Cardiac septum (tissue), 1 donor: Measurements from ENCODE around the gene ZMIZ1. TPM values are rescaled to one million over a fixed set of nuclear protein-coding genes. Genes with fewer than 3 reads are reported as not detected.

Source experiments
- DNase-seq: peaks from one replicate; pipeline ENCODE4 v3.0.0-alpha.2; 2020; ENCODE audit warnings: low spot score
- intact Hi-C: fragments of 100-400 bp; cut with DNase I; formaldehyde crosslinking; loops from one replicate; pipeline ENCODE4 v1.14.0; 2022
- total RNA-seq: library from RNA; stranded (reverse); fragmentation: NEBNext Ultra II Directional; extraction: Animal tissue kit (Norgen Biotek cat#: 25700); gene quantifications from one replicate; pipeline ENCODE4 v1.2.1, GENCODE V29; 2021
- donor health status: DM: no; HTN: no; CAD: no.

The ZMIZ1 gene
- total RNA-seq, 1 donor from 2014 or later: 40.7 TPM

GRCh38 chr10:79223091-79224048 lies 154.6 kb downstream of the ZMIZ1 start:
- intact Hi-C loops: loop anchor here (1.0 to 5.0 kb wide), 3 partner anchors 19 to 124 kb away; partner anchors contain the start of gene PPIF
- peak; percentile 89 for DNase-seq

DNA sequence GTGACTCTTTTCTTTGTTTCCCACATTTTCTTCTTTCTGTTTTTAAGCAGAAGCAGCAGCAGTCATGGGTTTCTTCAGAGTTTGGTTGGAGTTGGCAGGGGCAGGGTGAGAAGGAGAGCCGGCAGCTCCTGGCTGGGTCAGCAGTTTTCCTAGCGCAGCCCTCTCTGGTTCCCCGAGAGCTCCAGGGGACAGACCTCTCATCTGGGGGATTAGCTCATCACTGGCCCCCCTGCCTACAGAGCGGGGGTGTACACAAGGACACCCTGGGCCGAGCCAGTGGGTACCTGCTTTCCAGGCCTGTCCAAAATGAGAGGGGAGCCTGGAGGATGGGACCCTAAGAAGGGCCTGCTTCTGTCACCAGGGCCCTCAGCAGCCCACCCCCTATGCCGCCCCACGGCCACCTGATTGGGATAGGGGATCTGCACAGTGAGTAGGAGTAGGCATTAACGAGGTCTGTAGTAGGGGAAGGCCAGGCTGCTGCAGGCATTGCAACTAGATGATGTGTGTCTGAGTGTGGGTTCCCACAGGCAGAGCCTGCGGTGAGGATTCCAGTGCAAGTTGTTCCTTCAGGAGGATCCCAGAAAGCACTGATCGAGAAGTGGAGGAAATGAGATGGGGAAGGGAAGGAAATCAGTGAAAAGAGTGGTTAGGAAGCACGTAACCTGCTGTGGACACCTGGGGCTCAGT lies 155.6 kb downstream of the ZMIZ1 start:
- no peak for DNase-seq
- intact Hi-C loops: loop anchor here (5.0 kb wide), 1 partner anchor 123 kb away; the partner anchor contains the start of gene PPIF

GRCh38 chr10:79224992-79225391 lies 156.2 kb downstream of the ZMIZ1 start:
- intact Hi-C loops: loop anchor here (5.0 kb wide), 1 partner anchor 122 kb away; the partner anchor contains the start of gene PPIF
- DNase-seq: no peak

GRCh38 chr10:79226391-79227245 lies 157.9 kb downstream of the ZMIZ1 start:
- no peak for DNase-seq
- intact Hi-C loops: no loop called here

DNA sequence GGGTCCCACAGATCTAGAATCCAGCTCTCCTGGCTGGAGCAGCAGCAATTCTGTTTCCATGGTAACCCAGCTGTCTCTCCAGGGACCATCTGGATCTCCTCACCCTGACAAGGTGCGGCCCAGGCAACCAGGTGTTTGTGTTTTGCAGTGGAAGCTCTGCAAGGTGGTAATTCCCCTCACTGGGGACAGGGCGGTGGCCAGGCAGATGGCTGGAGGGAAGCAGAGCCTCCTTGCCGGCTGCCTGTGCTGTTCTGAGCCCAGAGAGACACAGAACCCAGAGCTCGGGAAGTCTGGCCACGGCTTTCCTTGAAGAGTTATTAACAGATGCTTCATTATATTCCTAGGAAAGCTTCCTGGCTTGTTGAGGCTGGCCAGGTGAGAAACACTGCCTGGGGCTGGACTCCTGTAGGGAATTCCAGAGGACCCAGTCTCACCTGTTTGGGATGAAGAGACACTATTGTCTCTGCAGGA lies 160.3 kb downstream of the ZMIZ1 start:
- DNase-seq: no peak
- intact Hi-C loops: no loop called here

- intact Hi-C loops: no loop called here
- no peak for DNase-seq
Observed at GRCh38 chr10:79229830-79230327, 161.1 kb downstream of the ZMIZ1 start.

GRCh38 chr10:79230328-79230830 lies 161.6 kb downstream of the ZMIZ1 start:
- DNase-seq: no peak
- intact Hi-C loops: no loop called here

DNA sequence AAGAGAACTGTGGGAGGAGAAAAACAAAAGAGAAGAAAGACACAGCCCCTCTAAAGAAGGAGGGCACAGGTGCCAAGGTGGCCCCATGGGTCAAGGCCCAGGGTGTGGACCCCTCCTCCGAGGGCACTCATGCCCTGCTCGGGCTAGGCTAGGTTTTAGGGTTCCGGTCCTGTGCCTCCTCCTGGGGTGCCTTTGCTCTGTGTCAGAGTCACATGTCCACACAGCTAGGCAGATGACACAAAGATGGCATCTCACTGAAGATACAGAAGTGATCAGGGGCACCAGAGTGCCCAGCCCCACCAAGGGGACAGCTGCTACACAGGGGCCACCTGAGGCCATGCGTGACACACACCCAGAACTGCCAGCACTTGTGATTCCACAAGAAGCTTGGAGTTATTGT lies 162.1 kb downstream of the ZMIZ1 start:
- intact Hi-C loops: no loop called here
- DNase-seq: no peak

GRCh38 chr10:79231908-79232307 lies 163.1 kb downstream of the ZMIZ1 start:
- intact Hi-C loops: no loop called here
- DNase-seq: no peak

GRCh38 chr10:79232864-79233263 lies 164.1 kb downstream of the ZMIZ1 start:
- DNase-seq: no peak
- intact Hi-C loops: no loop called here

DNA sequence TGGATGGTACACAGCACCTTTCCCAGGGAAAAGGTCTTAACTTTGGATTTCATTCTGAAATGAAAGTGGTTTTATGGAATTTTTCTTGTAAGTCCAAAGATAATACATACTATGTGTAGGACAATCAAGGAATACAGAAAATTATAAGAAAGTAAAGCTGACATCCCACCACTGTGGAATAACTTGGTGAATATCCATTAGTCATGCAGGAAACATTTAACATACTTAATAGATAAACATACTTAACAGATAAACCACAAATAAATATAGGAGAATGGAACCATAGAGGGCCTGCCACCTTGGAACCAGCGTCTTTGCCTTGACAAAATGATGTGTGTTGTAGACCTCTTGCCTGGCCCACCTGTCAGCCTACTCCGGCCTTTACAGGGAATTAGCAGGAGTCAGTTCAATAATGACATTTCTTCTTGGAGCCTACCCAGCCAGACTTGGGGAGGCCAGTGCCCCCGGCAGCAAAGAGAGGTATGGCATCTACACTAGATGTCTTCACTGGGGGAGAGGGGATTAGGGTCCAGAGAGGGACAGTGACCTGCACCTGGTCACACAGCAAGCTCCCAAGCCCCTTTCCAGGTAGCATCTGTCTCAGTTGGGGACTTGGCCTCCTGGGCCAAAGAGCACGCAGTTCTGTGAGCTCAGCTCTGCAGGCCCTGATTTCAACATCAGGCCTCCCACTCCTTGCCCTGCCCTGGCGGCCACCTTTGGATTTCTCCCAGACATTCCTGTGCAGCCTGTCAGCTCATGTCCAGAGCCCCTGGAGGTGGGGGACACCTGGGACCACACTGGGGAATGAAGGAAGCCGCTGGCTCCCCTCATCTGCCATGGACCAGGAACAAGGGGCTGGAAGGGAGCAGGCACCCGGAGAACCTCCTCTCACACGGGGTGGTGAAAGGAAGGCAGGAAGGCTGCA lies 165.9 kb downstream of the ZMIZ1 start:
- intact Hi-C loops: no loop called here
- DNase-seq: no peak

DNA sequence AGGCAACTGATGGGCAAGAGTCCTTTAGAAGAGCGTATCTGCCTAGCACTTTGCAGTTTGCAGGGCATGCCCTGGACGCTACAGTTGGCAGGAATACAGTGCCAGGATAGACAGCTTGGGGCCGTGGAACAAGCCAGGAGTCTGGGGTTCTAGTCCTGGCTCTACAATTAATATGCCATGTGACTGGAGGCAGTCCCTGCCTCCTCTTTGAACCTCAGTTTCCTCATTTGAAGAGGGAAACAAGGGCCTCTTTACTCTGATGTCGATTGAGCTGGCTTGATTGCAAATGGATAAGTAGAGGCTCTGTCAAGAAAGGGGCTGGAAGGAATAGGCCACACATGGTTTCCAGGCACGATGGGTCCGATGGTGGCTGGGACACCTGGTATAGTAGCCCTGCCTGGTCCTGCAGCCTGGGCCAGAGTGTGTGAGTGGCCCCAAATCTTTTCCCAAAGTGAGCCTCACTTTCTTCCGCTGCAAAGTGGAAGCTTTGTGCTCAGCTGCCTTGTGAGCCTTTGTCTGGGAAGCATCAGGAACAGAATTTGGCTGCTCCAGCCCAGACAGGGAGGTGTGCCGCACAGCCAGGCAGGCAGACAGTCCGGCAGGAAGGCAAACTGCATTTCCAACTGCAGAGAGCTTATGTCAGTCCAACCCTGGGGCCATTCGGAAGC lies 167.1 kb downstream of the ZMIZ1 start:
- no peak for DNase-seq
- intact Hi-C loops: no loop called here

GRCh38 chr10:79236433-79236765 lies 167.6 kb downstream of the ZMIZ1 start:
- DNase-seq: no peak
- intact Hi-C loops: no loop called here

DNA sequence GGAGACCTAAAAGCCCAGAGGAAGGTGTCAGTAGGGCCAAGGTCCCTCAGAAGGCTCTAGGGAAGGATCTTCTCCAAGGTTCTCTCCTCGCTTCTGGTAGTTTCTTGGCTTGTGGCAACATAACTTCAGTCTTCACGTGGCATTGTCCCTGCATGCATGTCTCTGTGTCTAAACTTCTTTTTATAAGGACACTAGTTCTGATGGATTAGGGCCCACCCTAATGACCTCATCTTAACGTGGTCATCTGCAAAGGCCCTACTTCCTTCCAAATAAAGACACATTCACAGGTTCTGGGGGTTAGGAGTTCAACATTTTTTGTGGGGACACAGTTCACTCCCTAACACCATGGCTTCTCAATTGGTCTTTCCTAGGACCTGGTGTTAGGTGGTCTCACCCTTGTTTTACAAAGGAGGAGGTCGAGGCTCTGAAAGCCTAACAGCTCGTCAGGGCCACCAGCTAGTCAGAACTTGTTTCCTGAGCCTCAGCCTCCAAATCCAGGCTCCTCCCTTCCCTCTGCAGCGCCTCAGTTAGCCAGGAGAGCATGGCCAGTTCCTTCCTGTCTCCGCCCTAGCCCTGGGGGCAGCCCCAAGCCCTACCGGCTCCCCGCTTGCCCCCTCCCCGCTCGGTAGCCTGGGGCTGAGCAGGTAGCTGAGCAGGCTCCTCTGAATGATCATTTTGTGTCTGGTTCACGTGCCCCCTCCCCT lies 168.8 kb downstream of the ZMIZ1 start:
- intact Hi-C loops: no loop called here
- DNase-seq: no peak

DNA sequence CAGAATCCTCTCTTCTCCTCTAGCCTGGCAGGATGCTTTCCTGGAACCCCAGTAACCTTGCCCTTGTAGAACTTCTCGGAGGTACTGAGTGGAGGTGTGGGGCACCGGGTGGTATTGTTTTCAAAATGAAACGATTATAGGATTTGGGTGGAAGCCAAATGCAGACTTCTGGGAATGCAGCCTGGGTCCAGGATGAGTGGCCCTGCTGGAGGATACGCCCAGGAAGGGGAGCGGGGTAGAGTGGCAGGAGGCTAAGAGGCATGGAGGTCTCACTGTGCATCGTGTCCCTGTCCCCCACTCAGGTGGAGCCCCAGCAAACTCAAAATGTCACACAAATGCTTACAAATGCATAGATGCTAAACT lies 169.4 kb downstream of the ZMIZ1 start:
- DNase-seq: no peak
- intact Hi-C loops: no loop called here

DNA sequence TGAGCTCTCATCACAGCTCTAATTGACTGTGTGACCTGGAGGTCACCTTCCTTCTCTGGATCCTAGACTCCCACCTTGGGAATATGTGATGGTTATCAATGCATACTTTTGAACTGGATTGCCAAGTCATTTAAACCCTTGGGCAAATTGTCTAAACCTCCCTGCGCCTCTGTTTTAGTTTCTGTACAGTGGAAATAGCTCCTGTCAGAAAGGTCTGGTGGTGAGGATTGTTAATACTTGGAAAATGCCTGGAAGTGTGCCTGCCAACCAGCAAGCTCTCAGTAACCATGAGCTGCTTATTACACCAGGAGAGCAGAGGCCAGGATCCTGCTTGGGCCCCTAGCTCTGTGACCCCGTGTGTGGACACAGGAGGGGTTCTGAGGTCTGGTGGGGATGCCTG lies 169.8 kb downstream of the ZMIZ1 start:
- DNase-seq: no peak
- intact Hi-C loops: no loop called here

DNA sequence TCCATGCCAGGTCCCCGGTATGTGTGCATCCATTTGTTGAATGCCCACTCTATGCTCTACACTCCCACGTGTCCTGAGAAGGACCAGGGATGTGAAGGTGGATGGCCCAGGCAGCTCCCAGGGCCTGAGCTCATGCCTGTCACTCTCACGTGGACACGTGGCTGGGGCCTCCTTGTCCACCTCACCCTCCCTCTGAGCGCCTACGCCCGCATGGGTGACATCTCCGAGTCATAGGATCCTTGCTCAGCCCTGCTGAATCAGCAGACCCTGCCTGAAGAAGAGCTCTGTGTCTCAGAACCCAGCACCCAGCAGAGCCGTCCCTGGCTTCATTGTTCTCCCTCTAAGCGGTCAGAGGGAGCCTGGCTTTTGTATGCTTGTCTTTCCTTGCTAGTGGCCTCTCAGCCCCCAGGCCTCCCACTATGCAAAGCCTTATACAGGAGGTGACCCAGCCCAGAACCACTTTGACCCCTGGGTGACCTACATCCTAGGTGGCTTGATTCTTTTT lies 170.6 kb downstream of the ZMIZ1 start:
- intact Hi-C loops: no loop called here
- no peak for DNase-seq
